NCI-H2196 treated with DMSO at 0.1 percent for 48 hours (cell line): Measurements from ENCODE around the gene KCNQ1OT1.

ENCODE experiments used
- DNase-seq: peaks from one replicate; lab custom pipeline; 2025; ENCODE audit not compliant: unreplicated experiment; lab: John Stamatoyannopoulos, UW

Gene KCNQ1OT1

DNA sequence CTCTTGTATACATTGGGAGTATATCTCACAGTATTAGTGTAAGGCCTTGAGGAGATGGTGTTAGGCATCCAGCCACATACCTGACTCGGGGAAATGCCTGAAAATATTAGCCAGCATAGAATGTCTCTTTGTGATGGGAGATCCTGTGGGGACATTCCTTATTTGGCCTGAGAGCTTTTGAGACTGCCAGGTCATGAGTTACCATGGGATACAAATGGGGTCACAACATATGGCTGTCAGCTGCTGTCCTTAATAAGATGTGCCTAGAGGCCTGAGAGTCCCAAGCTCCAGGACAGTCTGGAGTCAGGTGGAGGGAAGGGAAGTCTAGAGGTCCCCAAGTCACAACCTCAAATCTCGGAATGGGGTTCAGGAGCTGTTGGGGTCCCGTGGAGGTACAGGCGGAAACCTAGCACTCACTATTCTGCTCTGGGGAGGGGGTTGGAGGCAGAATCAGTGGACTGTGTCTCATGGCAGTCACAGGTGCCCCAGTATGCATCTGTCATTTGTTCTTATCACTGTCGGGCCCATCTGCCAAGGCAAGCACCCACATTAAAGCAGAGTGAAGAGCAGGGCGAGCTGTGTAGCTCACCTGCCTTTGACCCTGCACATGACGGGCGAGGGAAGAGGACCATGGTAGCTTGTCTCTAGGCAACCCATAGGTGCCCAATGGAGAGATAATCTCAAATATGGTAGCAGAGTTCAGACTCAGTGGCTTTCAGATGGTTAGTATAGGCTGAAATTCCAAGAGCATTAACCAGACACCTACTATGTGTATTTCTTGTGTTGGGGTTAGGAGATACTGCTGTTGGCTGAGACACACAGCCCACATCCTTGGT is 29.9 kb downstream of the KCNQ1OT1 start:
- no peak for DNase-seq

DNA sequence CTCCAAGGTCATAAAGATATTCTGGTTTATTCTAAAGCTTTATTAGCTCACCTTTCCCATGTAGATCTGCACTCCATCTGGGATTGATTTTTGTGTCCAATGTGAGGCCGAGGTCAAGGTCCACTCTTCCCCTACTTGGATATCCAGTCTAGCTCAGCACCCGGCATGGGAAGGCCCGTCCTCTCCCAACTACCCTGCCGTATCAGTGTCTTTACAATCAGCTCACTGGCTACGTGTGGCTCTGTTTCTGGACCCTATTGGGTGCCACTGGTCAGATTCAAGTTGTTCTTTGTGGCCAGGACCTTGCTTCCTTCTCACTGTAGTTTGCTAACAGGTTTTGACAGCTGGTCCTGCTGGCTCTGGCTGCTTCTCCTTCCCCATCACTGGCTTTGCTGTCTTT is 30.9 kb downstream of the KCNQ1OT1 start:
- DNase-seq, result no peak

- DNase-seq, result no peak
These were observed 31.9 kb downstream of the KCNQ1OT1 start for GRCh38 chr11:2667940-2668339.

GRCh38 chr11:2666828-2667570 is 32.8 kb downstream of the KCNQ1OT1 start:
- DNase-seq, result no peak

DNA sequence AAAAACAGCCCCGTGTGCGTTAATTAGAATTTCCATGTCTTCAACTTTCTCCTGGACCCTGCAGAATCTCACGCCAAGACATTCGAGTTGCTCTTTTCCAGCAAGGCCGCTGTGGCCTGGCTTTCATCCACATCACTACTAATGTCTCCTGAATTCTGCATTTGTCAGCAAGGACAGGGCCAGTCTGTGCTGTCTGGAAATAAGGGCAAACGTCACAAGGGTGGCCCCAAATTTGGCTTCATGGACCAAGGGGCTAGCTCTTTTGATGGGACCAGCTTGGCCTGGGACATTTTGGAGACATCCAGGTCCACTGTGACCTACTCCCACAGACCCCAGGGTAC is 33.4 kb downstream of the KCNQ1OT1 start:
- no peak for DNase-seq

GRCh38 chr11:2665526-2666400 is 34.0 kb downstream of the KCNQ1OT1 start:
- DNase-seq, result no peak

DNA sequence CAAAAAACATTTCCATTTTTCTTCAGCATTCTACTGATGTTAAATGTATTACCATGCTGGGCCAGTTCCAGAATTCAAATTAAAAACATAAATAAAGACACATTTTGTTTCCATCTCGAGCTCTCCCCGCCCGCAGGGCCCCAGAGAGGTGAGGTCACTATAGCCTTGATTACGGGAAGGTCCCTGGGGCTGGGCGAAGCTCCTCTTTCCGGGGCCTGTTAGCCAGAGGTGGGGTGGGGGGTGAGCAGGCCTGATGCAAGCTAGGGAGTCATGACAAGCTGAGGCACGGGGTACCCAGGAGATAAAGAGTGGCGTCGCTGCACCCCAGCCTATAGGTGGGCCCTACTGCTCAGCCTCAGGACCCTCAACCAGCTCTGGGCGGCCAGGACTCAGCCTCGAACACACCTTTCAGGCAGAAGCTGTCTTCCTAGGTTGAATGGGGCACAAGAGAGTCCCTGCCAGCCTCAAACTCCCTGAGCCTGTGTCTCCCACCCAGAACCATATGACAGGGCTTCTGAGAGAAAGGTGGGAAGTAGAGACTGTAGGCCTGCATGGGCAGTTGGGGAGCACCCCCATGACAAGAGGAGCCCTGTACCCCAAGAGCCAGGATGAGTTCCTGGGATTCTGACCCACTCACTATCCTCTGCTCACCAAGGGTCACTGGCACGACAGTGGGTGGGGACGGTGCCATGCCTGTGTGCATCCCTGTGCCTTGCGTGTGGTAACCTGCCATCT is 34.8 kb downstream of the KCNQ1OT1 start:
- DNase-seq, result no peak

GRCh38 chr11:2664376-2664775 is 35.4 kb downstream of the KCNQ1OT1 start:
- no peak for DNase-seq

GRCh38 chr11:2663915-2664314 is 35.9 kb downstream of the KCNQ1OT1 start:
- no peak for DNase-seq

DNA sequence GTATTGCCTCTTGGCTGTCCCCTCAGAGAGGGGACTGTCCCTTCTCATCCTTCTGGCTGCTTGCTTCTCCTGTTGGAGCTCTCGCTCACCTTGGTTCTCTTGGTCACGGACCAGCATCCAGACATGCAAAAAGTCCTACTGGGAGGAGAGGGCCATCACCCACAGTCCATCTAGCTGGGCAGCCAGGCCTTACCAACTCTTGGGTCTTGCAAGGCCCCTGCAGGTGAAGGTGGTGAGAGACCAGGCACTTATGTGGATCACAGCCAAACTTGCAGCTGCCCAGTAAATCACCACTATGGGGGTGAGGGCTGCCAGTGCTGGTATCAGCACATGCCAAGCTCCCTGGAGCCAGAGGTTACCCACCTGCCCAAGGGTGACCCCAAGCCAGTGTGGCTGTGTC is 36.3 kb downstream of the KCNQ1OT1 start:
- no peak for DNase-seq

GRCh38 chr11:2662430-2663299 is 37.1 kb downstream of the KCNQ1OT1 start:
- no peak for DNase-seq

- DNase-seq, result no peak
These were observed 37.8 kb downstream of the KCNQ1OT1 start for GRCh38 chr11:2662024-2662312.

GRCh38 chr11:2661173-2662023 is 38.4 kb downstream of the KCNQ1OT1 start:
- DNase-seq, result no peak

GRCh38 chr11:2660357-2660939 is 39.3 kb downstream of the KCNQ1OT1 start:
- DNase-seq, result no peak

- no peak for DNase-seq
These were observed 42.0 kb downstream of the KCNQ1OT1 start for GRCh38 chr11:2657697-2658284.

DNA sequence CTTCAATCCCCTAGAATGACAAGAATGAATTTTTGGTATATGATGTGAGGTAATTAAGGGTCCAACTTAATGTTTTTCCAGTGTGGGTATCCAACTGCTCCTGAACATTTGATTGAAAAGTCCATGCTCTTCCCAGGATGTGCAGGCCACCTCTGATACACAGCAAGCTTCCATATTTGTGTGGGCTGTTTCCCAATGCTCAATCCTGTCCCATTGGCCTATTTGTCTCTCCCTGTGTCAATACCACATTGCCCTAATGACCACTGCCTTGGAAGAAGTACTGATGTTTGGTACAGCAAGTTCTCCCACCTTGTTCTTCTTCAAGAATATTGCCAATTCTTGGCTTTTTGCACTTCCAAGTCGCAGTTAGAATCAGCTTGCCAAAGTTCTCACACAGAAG is 42.9 kb downstream of the KCNQ1OT1 start:
- DNase-seq, result no peak

DNA sequence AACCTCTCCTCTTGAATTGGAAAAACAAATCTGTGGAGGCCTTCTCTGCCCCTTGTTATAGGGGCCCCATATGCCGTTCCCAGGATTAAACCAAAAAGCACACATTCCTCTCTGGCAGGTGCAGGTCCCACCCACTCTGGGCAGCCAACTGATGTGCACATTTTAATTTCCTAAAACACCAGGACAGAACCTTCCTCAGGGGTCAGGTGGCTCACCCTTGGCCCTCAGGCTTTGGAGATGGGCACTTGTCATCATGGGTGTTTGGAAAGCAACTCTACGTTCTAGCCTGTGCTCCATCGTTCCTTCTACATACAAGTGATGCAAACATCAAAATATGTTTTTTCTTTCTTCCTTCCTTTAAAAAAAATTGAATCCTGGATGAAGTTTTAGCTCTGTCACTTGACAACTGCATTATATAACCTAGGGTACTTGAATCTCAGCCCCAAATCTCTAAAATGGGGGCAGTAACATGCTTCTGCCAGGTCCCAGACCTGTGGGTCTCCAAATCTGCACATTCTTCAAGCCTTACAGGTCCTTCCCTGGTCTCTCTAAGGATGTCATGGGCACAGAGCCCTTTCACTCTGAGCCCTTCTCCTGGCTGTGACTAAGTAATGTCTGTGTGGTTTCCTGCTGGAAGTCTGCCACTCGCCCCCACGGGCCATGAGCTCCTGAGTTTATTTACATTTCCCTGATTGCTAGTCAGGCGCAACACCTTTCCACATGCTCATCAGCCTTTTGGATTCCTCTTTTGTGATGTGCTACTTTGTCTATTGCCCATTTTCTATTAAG is 43.8 kb downstream of the KCNQ1OT1 start:
- no peak for DNase-seq
